K562 (cell line): ENCODE results near the gene RHOV. TPM values are rescaled to one million over a fixed set of nuclear protein-coding genes. Genes with fewer than 3 reads are reported as not detected.

ENCODE experiments used
- ADNP ChIP-seq: fragments of 200-800 bp; sonication (Bioruptor generic); IDR thresholded peaks from 2 replicates; pipeline ENCODE4 v1.6.1; 2016; ENCODE audit warnings: missing genetic modification characterization, missing compliant biosample characterization
- DACH1 ChIP-seq: fragments of 450-650 bp; IDR thresholded peaks from 2 replicates; pipeline ENCODE4 v1.6.1; 2018; ENCODE audit not compliant: partially characterized antibody
- DMBX1 ChIP-seq: fragments of 250-450 bp; sonication (Bioruptor Pico); IDR thresholded peaks from 2 replicates; pipeline ENCODE4 v1.8.0; 2022; ENCODE audit warnings: inconsistent platforms, mild to moderate bottlenecking, moderate library complexity, borderline replicate concordance
- FOXJ3 ChIP-seq: sonication (generic); formaldehyde crosslinking; IDR thresholded peaks from 2 replicates; pipeline ENCODE4 v1.4.0; 2020; ENCODE audit warnings: mild to moderate bottlenecking, missing genetic modification reagents
- KLF1 ChIP-seq: fragments of 450-650 bp; IDR thresholded peaks from 2 replicates; pipeline ENCODE4 v1.6.1; 2016; ENCODE audit warnings: missing genetic modification characterization, missing compliant biosample characterization
- KLF16 ChIP-seq: IDR thresholded peaks from 2 replicates; pipeline ENCODE4 v1.6.1; 2016; ENCODE audit warnings: antibody characterized with exemption
- MECOM ChIP-seq: fragments of 250-450 bp; sonication (Bioruptor Pico); IDR thresholded peaks from 2 replicates; pipeline ENCODE4 v1.8.0; 2022; ENCODE audit warnings: inconsistent platforms
- MYC ChIP-seq, 2 experiments: fragments of 250-450 bp in 1 of 2; sonication (Bioruptor Pico) in 1 of 2; IDR thresholded peaks; 2 replicates each; pipeline versions ENCODE4 v1.5.1 to v1.6.1; 2012 to 2021; ENCODE audit warnings: low read depth in 2 of 2, borderline replicate concordance in 1 of 2, improper control_type of control experiment in 1 of 2, low read length in 1 of 2, mild to moderate bottlenecking in 1 of 2, moderate library complexity in 1 of 2
- MYNN ChIP-seq, 2 experiments: sonication (generic); formaldehyde crosslinking in 1 of 2; IDR thresholded peaks; 2 replicates each; pipeline versions ENCODE4 v1.5.0 to v1.6.1; 2016 to 2020; ENCODE audit warnings: antibody characterized with exemption in 1 of 2, missing genetic modification reagents in 1 of 2
- NR1H2 ChIP-seq: sonication (generic); formaldehyde crosslinking; IDR thresholded peaks from 2 replicates; pipeline ENCODE4 v1.4.0; 2020; ENCODE audit warnings: mild to moderate bottlenecking, missing genetic modification reagents
- POLR2A ChIP-seq: fragments of 450-650 bp; conservative IDR thresholded peaks from 2 replicates; pipeline ENCODE4 v1.6.1; 2016
- SAP30 ChIP-seq: fragments of 200-600 bp; sonication (generic); IDR thresholded peaks from 2 replicates; pipeline ENCODE4 v1.6.1; 2012; ENCODE audit warnings: borderline replicate concordance, low read depth, mild to moderate bottlenecking, moderate library complexity, low read length, control low read depth, inconsistent platforms; ENCODE audit not compliant: insufficient read depth, poor library complexity, severe bottlenecking
- SIN3B ChIP-seq: fragments of 450-650 bp; IDR thresholded peaks from 2 replicates; pipeline ENCODE4 v1.6.1; 2017; ENCODE audit warnings: low read depth, mild to moderate bottlenecking, moderate library complexity
- SMAD3 ChIP-seq: fragments of 450-650 bp; formaldehyde crosslinking; conservative IDR thresholded peaks from 2 replicates; pipeline ENCODE4 v1.4.0; 2020; ENCODE audit warnings: mild to moderate bottlenecking
- SP1 ChIP-seq: sonication (generic); formaldehyde crosslinking; IDR thresholded peaks from 2 replicates; pipeline ENCODE4 v1.8.1; 2022; ENCODE audit warnings: mild to moderate bottlenecking, missing genetic modification reagents
- TAF7 ChIP-seq: fragments of 450-650 bp; IDR thresholded peaks from 2 replicates; pipeline ENCODE4 v1.6.1; 2016; ENCODE audit warnings: missing genetic modification characterization, missing compliant biosample characterization
- VEZF1 ChIP-seq: fragments of 200-800 bp; sonication (Bioruptor generic); IDR thresholded peaks from 2 replicates; pipeline ENCODE4 v1.6.1; 2017; ENCODE audit warnings: missing genetic modification characterization, missing compliant biosample characterization
- ZBTB1 ChIP-seq: sonication (generic); formaldehyde crosslinking; IDR thresholded peaks from 2 replicates; pipeline ENCODE4 v1.8.1; 2023; ENCODE audit warnings: missing genetic modification reagents, low read depth, mild to moderate bottlenecking, borderline replicate concordance
- ZNF134 ChIP-seq: fragments of 250-450 bp; sonication (Bioruptor Pico); conservative IDR thresholded peaks from 2 replicates; pipeline ENCODE4 v1.4.0; 2020
- ZNF197 ChIP-seq: fragments of 200-800 bp; sonication (Bioruptor generic); IDR thresholded peaks from 2 replicates; pipeline ENCODE4 v1.6.1; 2016; ENCODE audit warnings: low read depth, missing genetic modification characterization, missing compliant biosample characterization
- ZNF584 ChIP-seq: fragments of 200-800 bp; sonication (Bioruptor generic); IDR thresholded peaks from 2 replicates; pipeline ENCODE4 v1.6.1; 2016; ENCODE audit warnings: low read depth, mild to moderate bottlenecking, missing genetic modification characterization, missing compliant biosample characterization
- polyA plus RNA-seq, 8 experiments: library from polyadenylated mRNA; depleted of rRNA in 4 of 8; stranded (reverse) in 5 of 8; unstranded in 3 of 8; fragments of >200 nt; fragmentation: Nextera tagmentation in 2 of 8; fragmentation: Illumina TruSeq in 1 of 8; extraction: Ambion mirVana in 2 of 8; extraction: Trizol in 1 of 8; gene quantifications; 2 replicates each; pipeline versions ENCODE4 v1.2.1 to v1.2.3, GENCODE V29; 2011 to 2014; ENCODE audit warnings: inconsistent platforms in 1 of 8, missing spikeins in 1 of 8
- total RNA-seq, 7 experiments: library from RNA; depleted of rRNA in 6 of 7; stranded (reverse); fragments of >200 nt in 6 of 7; fragmentation: Illumina TruSeq in 2 of 7; extraction: Trizol in 2 of 7; gene quantifications; 2 replicates each; pipeline versions ENCODE4 v1.2.1 to v1.2.3, GENCODE V29; 2011 to 2021; ENCODE audit warnings: low replicate concordance in 1 of 7
- TF ChIP-seq, protein P1 (sequence below): fragments of 250-450 bp; sonication (Bioruptor Pico); IDR thresholded peaks from 2 replicates; pipeline ENCODE4 v1.4.0; 2020; ENCODE audit warnings: mild to moderate bottlenecking, moderate library complexity
- TF ChIP-seq, protein P2 (sequence below): IDR thresholded peaks from 2 replicates; pipeline ENCODE4 v1.6.1; 2011; ENCODE audit warnings: borderline replicate concordance, low read depth, mild to moderate bottlenecking, moderate library complexity, low read length; ENCODE audit not compliant: insufficient read depth, poor library complexity, severe bottlenecking

The RHOV gene
- total and polyA plus RNA-seq, 9 of the 15 experiments (the other 6 are each of a cell fraction or from before 2014, with no cell fraction given), result 0.08 to 2.0 (median 1.1) TPM

DNA sequence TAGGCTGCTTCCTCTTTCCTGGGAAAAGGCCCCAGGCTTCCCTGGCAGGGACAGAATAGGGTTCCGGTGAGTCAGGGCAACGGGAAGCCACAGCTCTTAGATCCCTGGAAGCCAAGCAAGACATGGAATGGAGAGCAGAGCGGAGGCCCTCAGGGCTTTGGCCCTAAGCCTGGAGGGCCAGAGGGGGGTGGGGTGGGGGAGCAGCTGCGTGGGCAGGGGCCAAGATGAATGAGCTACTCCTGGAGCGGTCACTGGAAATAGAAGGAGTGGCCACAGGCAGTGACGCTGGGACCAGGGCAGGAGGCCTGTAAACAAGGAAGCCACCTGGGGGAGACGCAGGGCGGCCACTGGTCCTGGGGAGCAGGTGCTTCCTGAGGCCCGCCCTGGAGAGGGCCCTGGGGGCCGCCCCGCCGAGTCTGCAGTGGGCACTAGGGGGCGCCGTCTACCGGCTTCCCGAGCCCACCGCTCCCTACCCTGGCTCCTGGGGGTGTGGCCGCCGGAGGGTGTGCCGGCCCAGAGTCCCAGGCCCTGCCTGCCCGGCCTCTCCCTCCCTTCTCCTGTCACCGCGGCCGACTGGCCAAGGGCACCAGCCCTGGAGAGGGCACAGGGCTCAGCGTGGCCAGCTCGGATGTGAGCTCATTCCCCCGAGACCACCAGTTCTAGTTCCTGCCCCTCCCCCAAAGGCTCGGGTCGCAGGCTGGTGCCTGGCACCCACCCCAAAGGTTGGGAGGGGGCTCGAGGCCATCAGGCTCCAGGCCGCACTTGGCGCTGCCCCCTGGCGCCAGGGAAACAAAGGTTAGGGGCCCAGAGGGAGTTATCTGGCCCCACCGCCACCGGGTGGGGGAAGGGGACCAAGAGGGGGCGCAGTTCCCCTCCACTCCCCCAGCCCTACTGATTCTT is 32.3 kb upstream of the RHOV start (continued):
- TF ChIP-seq SAP30 (peak; percentile 79), FOXJ3 (CRISPR knock-in tag) (no peak), TAF7 (tag) (no peak), SIN3B (no peak; the same call in 1 of the 2 replicates), NR1H2 (CRISPR knock-in tag) (no peak), SMAD3 (CRISPR knock-in tag) (no peak), ADNP (tag) (no peak), DACH1 (no peak), SP1 (CRISPR knock-in tag) (peak; percentile 84), POLR2A (0 out of 2 replicates have a peak, but pooled peaks have one; percentile 32), MYNN (IDR thresholded peaks at IDR 0.05) (peak; percentile 73; the same call in 1 of the 2 replicates), MYNN (CRISPR knock-in tag; IDR thresholded peaks at IDR 0.05) (no peak), ZNF197 (CRISPR knock-in tag) (no peak), ZNF584 (CRISPR knock-in tag) (no peak), VEZF1 (CRISPR knock-in tag) (peak; percentile 63), KLF16 (peak; percentile 43; the same call in 1 of the 2 replicates), ZBTB1 (CRISPR knock-in tag) (no peak), MYC (IDR thresholded peaks at IDR 0.05; ENCODE audit: low read depth, low read length) (peak; percentile 70), MYC (CRISPR knock-in tag; IDR thresholded peaks at IDR 0.05; ENCODE audit: borderline replicate concordance, low read depth) (no peak; the same call in 1 of the 2 replicates), ZNF134 (CRISPR knock-in tag) (no peak), KLF1 (peak; percentile 68; the same call in 1 of the 2 replicates), DMBX1 (no peak), MECOM (CRISPR knock-in tag) (no peak)
- TF ChIP-seq, protein P1, sequence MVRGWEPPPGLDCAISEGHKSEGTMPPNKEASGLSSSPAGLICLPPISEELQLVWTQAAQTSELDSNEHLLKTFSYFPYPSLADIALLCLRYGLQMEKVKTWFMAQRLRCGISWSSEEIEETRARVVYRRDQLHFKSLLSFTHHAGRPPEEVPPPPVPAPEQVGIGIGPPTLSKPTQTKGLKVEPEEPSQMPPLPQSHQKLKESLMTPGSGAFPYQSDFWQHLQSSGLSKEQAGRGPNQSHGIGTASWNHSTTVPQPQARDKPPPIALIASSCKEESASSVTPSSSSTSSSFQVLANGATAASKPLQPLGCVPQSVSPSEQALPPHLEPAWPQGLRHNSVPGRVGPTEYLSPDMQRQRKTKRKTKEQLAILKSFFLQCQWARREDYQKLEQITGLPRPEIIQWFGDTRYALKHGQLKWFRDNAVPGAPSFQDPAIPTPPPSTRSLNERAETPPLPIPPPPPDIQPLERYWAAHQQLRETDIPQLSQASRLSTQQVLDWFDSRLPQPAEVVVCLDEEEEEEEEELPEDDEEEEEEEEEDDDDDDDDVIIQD (CRISPR knock-in tag), result no peak
- TF ChIP-seq, protein P2, sequence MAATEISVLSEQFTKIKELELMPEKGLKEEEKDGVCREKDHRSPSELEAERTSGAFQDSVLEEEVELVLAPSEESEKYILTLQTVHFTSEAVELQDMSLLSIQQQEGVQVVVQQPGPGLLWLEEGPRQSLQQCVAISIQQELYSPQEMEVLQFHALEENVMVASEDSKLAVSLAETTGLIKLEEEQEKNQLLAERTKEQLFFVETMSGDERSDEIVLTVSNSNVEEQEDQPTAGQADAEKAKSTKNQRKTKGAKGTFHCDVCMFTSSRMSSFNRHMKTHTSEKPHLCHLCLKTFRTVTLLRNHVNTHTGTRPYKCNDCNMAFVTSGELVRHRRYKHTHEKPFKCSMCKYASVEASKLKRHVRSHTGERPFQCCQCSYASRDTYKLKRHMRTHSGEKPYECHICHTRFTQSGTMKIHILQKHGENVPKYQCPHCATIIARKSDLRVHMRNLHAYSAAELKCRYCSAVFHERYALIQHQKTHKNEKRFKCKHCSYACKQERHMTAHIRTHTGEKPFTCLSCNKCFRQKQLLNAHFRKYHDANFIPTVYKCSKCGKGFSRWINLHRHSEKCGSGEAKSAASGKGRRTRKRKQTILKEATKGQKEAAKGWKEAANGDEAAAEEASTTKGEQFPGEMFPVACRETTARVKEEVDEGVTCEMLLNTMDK, result peak; percentile 78
